HEK293T (cell line): Measurements from ENCODE around the gene SLC25A23.

ENCODE experiments used
- BHLHE40 ChIP-seq: fragments of 450-650 bp; IDR thresholded peaks from 2 replicates; pipeline ENCODE4 v1.6.1; 2016; ENCODE audit warnings: mild to moderate bottlenecking, moderate library complexity, borderline replicate concordance
- CTBP1 ChIP-seq: fragments of 450-650 bp; IDR thresholded peaks from 2 replicates; pipeline ENCODE4 v1.6.1; 2016; ENCODE audit warnings: borderline replicate concordance
- ELF4 ChIP-seq: fragments of 450-650 bp; IDR thresholded peaks from 2 replicates; pipeline ENCODE4 v1.6.1; 2017; ENCODE audit warnings: antibody characterized with exemption
- FOXA1 ChIP-seq: fragments of 450-650 bp; IDR thresholded peaks from 2 replicates; pipeline ENCODE4 v1.6.1; 2016; ENCODE audit warnings: mild to moderate bottlenecking
- FOXM1 ChIP-seq: fragments of 450-650 bp; IDR thresholded peaks from 2 replicates; pipeline ENCODE4 v1.6.1; 2017; ENCODE audit warnings: mild to moderate bottlenecking, borderline replicate concordance
- HDGF ChIP-seq: fragments of 450-650 bp; IDR thresholded peaks from 2 replicates; pipeline ENCODE4 v1.6.1; 2017; ENCODE audit warnings: antibody characterized with exemption, borderline replicate concordance
- LEF1 ChIP-seq: fragments of 450-650 bp; IDR thresholded peaks from 2 replicates; pipeline ENCODE4 v1.6.1; 2017; ENCODE audit warnings: mild to moderate bottlenecking, borderline replicate concordance
- NFRKB ChIP-seq: fragments of 450-650 bp; IDR thresholded peaks from 2 replicates; pipeline ENCODE4 v1.6.1; 2016; ENCODE audit warnings: mild to moderate bottlenecking, moderate library complexity
- SP1 ChIP-seq: fragments of 450-650 bp; IDR thresholded peaks from 2 replicates; pipeline ENCODE4 v1.6.1; 2017
- SUZ12 ChIP-seq: fragments of 450-650 bp; IDR thresholded peaks from 2 replicates; pipeline ENCODE4 v1.6.1; 2016; ENCODE audit warnings: mild to moderate bottlenecking
- TARDBP ChIP-seq: fragments of 450-650 bp; IDR thresholded peaks from 2 replicates; pipeline ENCODE4 v1.6.1; 2016
- ZNF384 ChIP-seq: fragments of 450-650 bp; IDR thresholded peaks from 2 replicates; pipeline ENCODE4 v1.6.1; 2016
- TF ChIP-seq, protein P1 (sequence below): fragments of 450-650 bp; IDR thresholded peaks from 2 replicates; pipeline ENCODE4 v1.6.1; 2016

DNA sequence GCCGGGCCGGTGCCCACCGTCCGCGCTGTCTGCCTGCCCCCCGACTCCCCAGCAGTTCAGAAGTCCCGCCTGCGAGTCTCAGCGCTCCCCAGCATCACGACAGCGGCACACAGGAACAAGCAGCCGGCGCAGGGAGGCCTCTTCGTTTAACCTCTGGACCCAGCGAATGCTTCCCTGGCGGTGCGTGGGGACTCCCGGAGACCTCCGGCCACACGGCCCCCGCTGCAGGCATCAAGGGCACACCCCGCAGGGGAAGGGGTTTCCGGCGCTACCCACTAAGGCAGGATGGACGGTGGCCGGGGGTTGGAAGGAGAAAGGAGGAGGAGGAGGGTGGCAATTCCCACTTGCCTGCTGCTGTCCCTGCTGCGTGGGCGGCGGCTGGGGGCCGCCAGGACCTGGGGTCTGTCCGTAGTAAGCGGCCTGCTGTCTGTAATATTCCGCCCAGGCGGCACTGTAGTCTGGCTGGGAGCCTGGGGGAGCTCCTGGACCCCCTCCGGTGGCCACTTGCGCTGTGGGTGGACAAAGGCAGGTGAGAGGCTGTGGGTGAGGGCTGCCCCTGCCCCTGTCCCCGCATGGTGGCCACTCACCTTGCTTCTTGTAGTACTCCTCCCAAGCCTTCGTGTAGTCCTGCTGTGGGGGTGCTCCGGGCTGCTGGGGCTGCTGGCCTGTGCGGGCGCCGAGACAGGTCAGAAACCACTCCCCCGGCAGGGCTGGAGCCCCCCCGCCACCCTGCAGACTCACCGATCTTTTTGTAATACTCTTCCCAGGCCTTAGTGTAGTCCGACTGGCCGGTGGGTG, 44.6 kb downstream of the SLC25A23 start:
- TF ChIP-seq NFRKB (no peak), CTBP1 (no peak), ELF4 (no peak), SP1 (no peak), BHLHE40 (no peak), TARDBP (no peak), FOXA1 (no peak), FOXM1 (no peak), SUZ12 (no peak), ZNF384 (no peak), HDGF (no peak), LEF1 (no peak)
- TF ChIP-seq, protein P1, sequence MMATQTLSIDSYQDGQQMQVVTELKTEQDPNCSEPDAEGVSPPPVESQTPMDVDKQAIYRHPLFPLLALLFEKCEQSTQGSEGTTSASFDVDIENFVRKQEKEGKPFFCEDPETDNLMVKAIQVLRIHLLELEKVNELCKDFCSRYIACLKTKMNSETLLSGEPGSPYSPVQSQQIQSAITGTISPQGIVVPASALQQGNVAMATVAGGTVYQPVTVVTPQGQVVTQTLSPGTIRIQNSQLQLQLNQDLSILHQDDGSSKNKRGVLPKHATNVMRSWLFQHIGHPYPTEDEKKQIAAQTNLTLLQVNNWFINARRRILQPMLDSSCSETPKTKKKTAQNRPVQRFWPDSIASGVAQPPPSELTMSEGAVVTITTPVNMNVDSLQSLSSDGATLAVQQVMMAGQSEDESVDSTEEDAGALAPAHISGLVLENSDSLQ, result no peak
